H9 (cell line): Measurements from ENCODE around the gene PNPLA7. TPM values are rescaled to one million over a fixed set of nuclear protein-coding genes. Genes with fewer than 3 reads are reported as not detected.

Experiments used
- DNase-seq: peaks from one replicate; pipeline ENCODE4 v3.0.0-alpha.2; 2017
- H2AFZ ChIP-seq: one replicate; pipeline ENCODE4 v1.6.1; 2013; ENCODE audit warnings: mild to moderate bottlenecking, low read length, control low read depth, moderate library complexity
- H2AK5ac ChIP-seq: 2 replicates; pipeline ENCODE4 v1.6.1; 2013; ENCODE audit warnings: low read length, control low read depth, mixed read lengths; ENCODE audit not compliant: insufficient read length
- H2BK120ac ChIP-seq: one replicate; pipeline ENCODE4 v1.6.1; 2013; ENCODE audit warnings: low read depth, mild to moderate bottlenecking, low read length, control low read depth, inconsistent platforms; ENCODE audit not compliant: poor library complexity, severe bottlenecking
- H2BK12ac ChIP-seq: 2 replicates; pipeline ENCODE4 v1.6.1; 2013; ENCODE audit warnings: low read length, control low read depth, mixed read lengths, low read depth; ENCODE audit not compliant: insufficient read length
- H2BK15ac ChIP-seq: 2 replicates; pipeline ENCODE4 v1.6.1; 2013; ENCODE audit warnings: low read depth, low read length, control low read depth
- H2BK20ac ChIP-seq: one replicate; pipeline ENCODE4 v1.6.1; 2013; ENCODE audit warnings: low read depth, mild to moderate bottlenecking, low read length, control low read depth, inconsistent platforms; ENCODE audit not compliant: poor library complexity, severe bottlenecking
- H2BK5ac ChIP-seq: 2 replicates; pipeline ENCODE4 v1.6.1; 2013; ENCODE audit warnings: low read length, control low read depth, mixed read lengths; ENCODE audit not compliant: insufficient read length
- H3K14ac ChIP-seq: 2 replicates; pipeline ENCODE4 v1.6.1; 2013; ENCODE audit warnings: low read length, control low read depth; ENCODE audit not compliant: insufficient read depth
- H3K18ac ChIP-seq: 2 replicates; pipeline ENCODE4 v1.6.1; 2013; ENCODE audit warnings: low read depth, mild to moderate bottlenecking, mixed read lengths, low read length, control low read depth; ENCODE audit not compliant: insufficient read length
- H3K23ac ChIP-seq: 2 replicates; pipeline ENCODE4 v1.6.1; 2013; ENCODE audit warnings: low read length, control low read depth, mixed read lengths, low read depth; ENCODE audit not compliant: insufficient read length
- H3K23me2 ChIP-seq: 2 replicates; pipeline ENCODE4 v1.6.1; 2013; ENCODE audit warnings: low read depth, mild to moderate bottlenecking, mixed read lengths, low read length, control low read depth; ENCODE audit not compliant: insufficient read length, poor library complexity, severe bottlenecking
- H3K27ac ChIP-seq: 2 replicates; pipeline ENCODE4 v1.5.1; 2013; ENCODE audit warnings: low read length, control low read depth, mixed read lengths, low read depth; ENCODE audit not compliant: insufficient read length
- H3K27me3 ChIP-seq: 2 replicates; pipeline ENCODE4 v1.6.1; 2013; ENCODE audit warnings: low read length, control low read depth, inconsistent platforms; ENCODE audit not compliant: insufficient read depth
- H3K4ac ChIP-seq: 2 replicates; pipeline ENCODE4 v1.6.1; 2013; ENCODE audit warnings: low read depth, mild to moderate bottlenecking, control low read depth, inconsistent platforms, low read length, moderate library complexity
- H3K4me1 ChIP-seq: 2 replicates; pipeline ENCODE4 v1.6.1; 2013; ENCODE audit warnings: low read length, control low read depth, inconsistent platforms; ENCODE audit not compliant: insufficient read depth
- H3K4me2 ChIP-seq: 2 replicates; pipeline ENCODE4 v1.6.1; 2013; ENCODE audit warnings: low read length, control low read depth, mixed read lengths; ENCODE audit not compliant: insufficient read length, insufficient read depth
- H3K56ac ChIP-seq: 2 replicates; pipeline ENCODE4 v1.6.1; 2013; ENCODE audit warnings: low read depth, mild to moderate bottlenecking, mixed read lengths, low read length, control low read depth; ENCODE audit not compliant: insufficient read length
- H3K79me1 ChIP-seq: 2 replicates; pipeline ENCODE4 v1.6.1; 2013; ENCODE audit warnings: low read depth, mild to moderate bottlenecking, moderate library complexity, low read length, control low read depth, inconsistent platforms; ENCODE audit not compliant: insufficient read depth, poor library complexity, severe bottlenecking
- H3K79me2 ChIP-seq: 2 replicates; pipeline ENCODE4 v1.6.1; 2013; ENCODE audit warnings: low read length, control low read depth, inconsistent platforms; ENCODE audit not compliant: insufficient read depth
- H3K9ac ChIP-seq: 2 replicates; pipeline ENCODE4 v1.6.1; 2013; ENCODE audit warnings: low read length, control low read depth, mixed read lengths; ENCODE audit not compliant: insufficient read length; ENCODE audit errors: extremely low read depth
- H3K9me3 ChIP-seq: one replicate; pipeline ENCODE4 v1.6.1; 2013; ENCODE audit warnings: low read depth, low read length, inconsistent platforms; ENCODE audit not compliant: control insufficient read depth
- H3T11ph ChIP-seq: one replicate; pipeline ENCODE4 v1.6.1; 2013; ENCODE audit warnings: mild to moderate bottlenecking, low read length, control low read depth, inconsistent platforms
- H4K20me1 ChIP-seq: one replicate; pipeline ENCODE4 v1.6.1; 2013; ENCODE audit not compliant: control insufficient read depth, insufficient read length, insufficient read depth
- H4K5ac ChIP-seq: 2 replicates; pipeline ENCODE4 v1.6.1; 2013; ENCODE audit warnings: low read depth, mild to moderate bottlenecking, mixed read lengths, low read length, control low read depth; ENCODE audit not compliant: insufficient read length
- H4K8ac ChIP-seq: replicated peaks from 2 replicates; pipeline ENCODE4 v1.6.1; 2013; ENCODE audit warnings: low read length, control low read depth, mixed read lengths, low read depth; ENCODE audit not compliant: insufficient read length
- H4K91ac ChIP-seq: 2 replicates; pipeline ENCODE4 v1.6.1; 2013; ENCODE audit warnings: low read depth, mild to moderate bottlenecking, moderate library complexity, mixed read lengths, low read length, control low read depth; ENCODE audit not compliant: insufficient read length
- H3K27ac Mint-ChIP-seq, 3 experiments: 2 replicates in 2 of 3; 3 replicates in 1 of 3; pipeline ENCODE4 v1.8.0; 2020 to 2021; ENCODE audit warnings: mixed read lengths in 3 of 3, mild to moderate bottlenecking in 1 of 3, moderate library complexity in 1 of 3
- H3K27me3 Mint-ChIP-seq: 2 replicates; pipeline ENCODE4 v1.8.0; 2021; ENCODE audit warnings: low read depth, mild to moderate bottlenecking, moderate library complexity, mixed read lengths
- H3K36me3 Mint-ChIP-seq, 3 experiments: 2 replicates in 2 of 3; 3 replicates in 1 of 3; pipeline ENCODE4 v1.8.0; 2020 to 2021; ENCODE audit warnings: low read depth in 3 of 3, mixed read lengths in 3 of 3; ENCODE audit not compliant: insufficient read depth in 1 of 3
- H3K4me1 Mint-ChIP-seq, 2 experiments: 2 replicates each; pipeline ENCODE4 v1.8.0; 2020; ENCODE audit warnings: mixed read lengths in 2 of 2
- H3K4me3 Mint-ChIP-seq, 2 experiments: 2 replicates in 1 of 2; 3 replicates in 1 of 2; pipeline ENCODE4 v1.8.0; 2020 to 2021; ENCODE audit warnings: mild to moderate bottlenecking in 2 of 2, mixed read lengths in 2 of 2, moderate library complexity in 1 of 2
- H3K9me3 Mint-ChIP-seq, 2 experiments: 2 replicates in 1 of 2; 3 replicates in 1 of 2; pipeline ENCODE4 v1.8.0; 2020; ENCODE audit warnings: mild to moderate bottlenecking in 2 of 2, mixed read lengths in 2 of 2, moderate library complexity in 1 of 2
- CTCF ChIP-seq: fragments of 200-600 bp; sonication (generic); conservative IDR thresholded peaks from 3 replicates; pipeline ENCODE4 v1.8.0; 2021; ENCODE audit warnings: antibody characterized with exemption, mild to moderate bottlenecking
- WGBS: extraction: QIAGEN DNeasy Blood & Tissue Kit; methylation state at CpG from one replicate; pipeline ENCODE4 v1.1.7; 2013; ENCODE audit warnings: missing lambda C conversion rate, low lambda C conversion rate, mixed read lengths; ENCODE audit not compliant: insufficient read length; ENCODE audit errors: extremely low coverage; 5-methylcytosine and 5-hydroxymethylcytosine counted together
- total RNA-seq: library from RNA; stranded (reverse); gene quantifications from 2 replicates; pipeline ENCODE4 v1.2.1, GENCODE V29; 2021

PNPLA7 gene
- total RNA-seq, 1 experiment from 2014 or later, result 1.8 TPM

GRCh38 chr9:137416563-137417151 is 133.5 kb downstream of the PNPLA7 start:
- no peak overlapping the region for H2AFZ ChIP-seq
- no peaks in the 10 kb centered on the region for H3K4me1 ChIP-seq
- TF ChIP-seq CTCF, result no peak
- H4K5ac ChIP-seq, result no peak overlapping the region
- no peak overlapping the region for H4K8ac ChIP-seq
- no peak overlapping the region for H3K18ac ChIP-seq
- WGBS, result no CpG with 5 or more reads among the region's 45 CpGs
- H4K20me1 ChIP-seq, result no peaks in the 10 kb centered on the region
- H3K4me1 Mint-ChIP-seq, result no peaks in the 10 kb centered on the region; a peak in 1 of 4 replicates
- no peak overlapping the region for H2BK12ac ChIP-seq
- no peak overlapping the region for H3K9ac ChIP-seq
- H3T11ph ChIP-seq, result no peak overlapping the region
- no peak overlapping the region for H3K4me2 ChIP-seq
- H3K9me3 ChIP-seq, result no peaks in the 10 kb centered on the region
- no peak overlapping the region for H3K27ac Mint-ChIP-seq
- H3K56ac ChIP-seq, result no peak overlapping the region
- peak; percentile 30 for DNase-seq
- no peak overlapping the region for H3K27ac ChIP-seq
- H3K23me2 ChIP-seq, result no peaks in the 10 kb centered on the region
- H2BK5ac ChIP-seq, result no peak overlapping the region
- H2BK120ac ChIP-seq, result no peak overlapping the region
- no peaks in the 10 kb centered on the region for H3K9me3 Mint-ChIP-seq
- H2BK15ac ChIP-seq, result no peak overlapping the region
- H4K91ac ChIP-seq, result no peak overlapping the region
- H3K79me2 ChIP-seq, result no peaks in the 10 kb centered on the region
- H2AK5ac ChIP-seq, result no peak overlapping the region
- no peak overlapping the region for H3K14ac ChIP-seq
- no peaks in the 10 kb centered on the region for H3K27me3 ChIP-seq
- no peaks in the 10 kb centered on the region for H3K27me3 Mint-ChIP-seq
- H3K23ac ChIP-seq, result no peak overlapping the region
- no peak overlapping the region for H2BK20ac ChIP-seq
- H3K36me3 Mint-ChIP-seq, result no peaks in the 10 kb centered on the region
- no peak overlapping the region for H3K4ac ChIP-seq
- no peaks in the 10 kb centered on the region for H3K79me1 ChIP-seq
- no peak overlapping the region for H3K4me3 Mint-ChIP-seq
